ENCODE measurements around the gene GPC3. TPM values are rescaled to one million over a fixed set of nuclear protein-coding genes. Genes with fewer than 3 reads are reported as not detected.

GPC3 gene
- total RNA-seq, 1 experiment from 2014 or later, result 32.4 TPM

GRCh38 chrX:133789829-133790228, 195.6 kb downstream of the GPC3 start:
- DNase-seq (ENCODE audit: low spot score) (no peak), ATAC-seq (no peak)
- Mint-ChIP-seq H3K9me3 (no peaks in the 10 kb centered on the region), H3K4me1 (peaks cover 29% of the 10 kb centered on the region), H3K4me3 (no peak overlapping the region), H3K36me3 (no peaks in the 10 kb centered on the region), H3K27ac (no peak overlapping the region), H3K27me3 (ENCODE audit: low read depth) (no peaks in the 10 kb centered on the region)
- CTCF ChIA-PET, result no interaction called here
- POLR2A ChIA-PET, result no interaction called here
- TF ChIP-seq PRDM15 (CRISPR knock-in tag; IDR thresholded peaks at IDR 0.05), result no peak
- TF ChIP-seq PREB (CRISPR knock-in tag; IDR thresholded peaks at IDR 0.05; ENCODE audit: borderline replicate concordance), result no peak
- no peak for TF ChIP-seq MXD4 (CRISPR knock-in tag; IDR thresholded peaks at IDR 0.05; ENCODE audit: borderline replicate concordance)
- TF ChIP-seq ZNF263 (CRISPR knock-in tag; IDR thresholded peaks at IDR 0.05; ENCODE audit: low read depth), result no peak
- no peak for TF ChIP-seq FOXK1 (CRISPR knock-in tag; IDR thresholded peaks at IDR 0.05)
- TF ChIP-seq FOXP4 (CRISPR knock-in tag; IDR thresholded peaks at IDR 0.05), result no peak
- TF ChIP-seq ZNF512 (CRISPR knock-in tag; IDR thresholded peaks at IDR 0.05; ENCODE audit: borderline replicate concordance), result no peak
- no peak for TF ChIP-seq ERG (CRISPR knock-in tag; IDR thresholded peaks at IDR 0.05)
- TF ChIP-seq RORB (CRISPR knock-in tag; IDR thresholded peaks at IDR 0.05), result no peak
- TF ChIP-seq, protein P1, sequence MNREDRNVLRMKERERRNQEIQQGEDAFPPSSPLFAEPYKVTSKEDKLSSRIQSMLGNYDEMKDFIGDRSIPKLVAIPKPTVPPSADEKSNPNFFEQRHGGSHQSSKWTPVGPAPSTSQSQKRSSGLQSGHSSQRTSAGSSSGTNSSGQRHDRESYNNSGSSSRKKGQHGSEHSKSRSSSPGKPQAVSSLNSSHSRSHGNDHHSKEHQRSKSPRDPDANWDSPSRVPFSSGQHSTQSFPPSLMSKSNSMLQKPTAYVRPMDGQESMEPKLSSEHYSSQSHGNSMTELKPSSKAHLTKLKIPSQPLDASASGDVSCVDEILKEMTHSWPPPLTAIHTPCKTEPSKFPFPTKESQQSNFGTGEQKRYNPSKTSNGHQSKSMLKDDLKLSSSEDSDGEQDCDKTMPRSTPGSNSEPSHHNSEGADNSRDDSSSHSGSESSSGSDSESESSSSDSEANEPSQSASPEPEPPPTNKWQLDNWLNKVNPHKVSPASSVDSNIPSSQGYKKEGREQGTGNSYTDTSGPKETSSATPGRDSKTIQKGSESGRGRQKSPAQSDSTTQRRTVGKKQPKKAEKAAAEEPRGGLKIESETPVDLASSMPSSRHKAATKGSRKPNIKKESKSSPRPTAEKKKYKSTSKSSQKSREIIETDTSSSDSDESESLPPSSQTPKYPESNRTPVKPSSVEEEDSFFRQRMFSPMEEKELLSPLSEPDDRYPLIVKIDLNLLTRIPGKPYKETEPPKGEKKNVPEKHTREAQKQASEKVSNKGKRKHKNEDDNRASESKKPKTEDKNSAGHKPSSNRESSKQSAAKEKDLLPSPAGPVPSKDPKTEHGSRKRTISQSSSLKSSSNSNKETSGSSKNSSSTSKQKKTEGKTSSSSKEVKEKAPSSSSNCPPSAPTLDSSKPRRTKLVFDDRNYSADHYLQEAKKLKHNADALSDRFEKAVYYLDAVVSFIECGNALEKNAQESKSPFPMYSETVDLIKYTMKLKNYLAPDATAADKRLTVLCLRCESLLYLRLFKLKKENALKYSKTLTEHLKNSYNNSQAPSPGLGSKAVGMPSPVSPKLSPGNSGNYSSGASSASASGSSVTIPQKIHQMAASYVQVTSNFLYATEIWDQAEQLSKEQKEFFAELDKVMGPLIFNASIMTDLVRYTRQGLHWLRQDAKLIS (CRISPR knock-in tag; IDR thresholded peaks at IDR 0.05; ENCODE audit: borderline replicate concordance), result no peak
- TF ChIP-seq JAZF1 (CRISPR knock-in tag; IDR thresholded peaks at IDR 0.05), result no peak
- TF ChIP-seq, protein P2, sequence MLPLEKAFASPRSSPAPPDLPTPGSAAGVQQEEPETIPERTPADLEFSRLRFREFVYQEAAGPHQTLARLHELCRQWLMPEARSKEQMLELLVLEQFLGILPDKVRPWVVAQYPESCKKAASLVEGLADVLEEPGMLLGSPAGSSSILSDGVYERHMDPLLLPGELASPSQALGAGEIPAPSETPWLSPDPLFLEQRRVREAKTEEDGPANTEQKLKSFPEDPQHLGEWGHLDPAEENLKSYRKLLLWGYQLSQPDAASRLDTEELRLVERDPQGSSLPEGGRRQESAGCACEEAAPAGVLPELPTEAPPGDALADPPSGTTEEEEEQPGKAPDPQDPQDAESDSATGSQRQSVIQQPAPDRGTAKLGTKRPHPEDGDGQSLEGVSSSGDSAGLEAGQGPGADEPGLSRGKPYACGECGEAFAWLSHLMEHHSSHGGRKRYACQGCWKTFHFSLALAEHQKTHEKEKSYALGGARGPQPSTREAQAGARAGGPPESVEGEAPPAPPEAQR (CRISPR knock-in tag; IDR thresholded peaks at IDR 0.05), result no peak
- no peak for TF ChIP-seq CBFB (CRISPR knock-in tag; IDR thresholded peaks at IDR 0.05; ENCODE audit: low read depth)
- TF ChIP-seq EMX1 (CRISPR knock-in tag; IDR thresholded peaks at IDR 0.05), result no peak
- TF ChIP-seq, protein P3, sequence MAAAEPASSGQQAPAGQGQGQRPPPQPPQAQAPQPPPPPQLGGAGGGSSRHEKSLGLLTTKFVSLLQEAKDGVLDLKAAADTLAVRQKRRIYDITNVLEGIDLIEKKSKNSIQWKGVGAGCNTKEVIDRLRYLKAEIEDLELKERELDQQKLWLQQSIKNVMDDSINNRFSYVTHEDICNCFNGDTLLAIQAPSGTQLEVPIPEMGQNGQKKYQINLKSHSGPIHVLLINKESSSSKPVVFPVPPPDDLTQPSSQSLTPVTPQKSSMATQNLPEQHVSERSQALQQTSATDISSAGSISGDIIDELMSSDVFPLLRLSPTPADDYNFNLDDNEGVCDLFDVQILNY (CRISPR knock-in tag; IDR thresholded peaks at IDR 0.05), result no peak
- TF ChIP-seq TEAD1 (CRISPR knock-in tag; IDR thresholded peaks at IDR 0.05), result no peak
- no peak for TF ChIP-seq CREM (CRISPR knock-in tag; IDR thresholded peaks at IDR 0.05)
- TF ChIP-seq ZBTB43 (CRISPR knock-in tag; IDR thresholded peaks at IDR 0.05), result no peak
